Subcutaneous preadipocyte (primary cell): ENCODE results near the gene MYLK. TPM values are rescaled to one million over a fixed set of nuclear protein-coding genes. Genes with fewer than 3 reads are reported as not detected.

ENCODE experiments used
- small RNA-seq: library from RNA; depleted of rRNA; stranded (forward); fragments of <200 nt; gene quantifications from one replicate; pipeline ENCODE3, GENCODE V24; 2012
- total RNA-seq: library from RNA; depleted of rRNA; stranded (reverse); fragments of >200 nt; gene quantifications from 2 replicates; pipeline ENCODE4 v1.2.3, GENCODE V29; 2012

Gene MYLK
- 6.2 and 6.8 TPM in 2 replicates for total RNA-seq

GRCh38 chr3:123884203-123884831 lies at the start of gene MYLK:
Gene MYLK (minus strand): TSS chr3:123884332. CDS start chr3:123793841, 90,491 bp downstream.

GRCh38 chr3:123584988-123585937 lies 298.9 kb downstream of the MYLK start, which contains the start of gene HACD2:
Gene HACD2 (minus strand): TSS chr3:123585053. CDS start chr3:123585027, 26 bp downstream.

Small RNAs within 50 kb of the gene (small RNA-seq; reads per million reads assigned to genes)
- not detected for gene RF00392

Other genes starting within 250 kb of the MYLK start
- gene CCDC14, start 76.9 kb upstream of the MYLK start, total RNA-seq, result 19.1 and 34.6 TPM in 2 replicates
- not detected in 2 replicates for gene ROPN1, start 107.8 kb upstream of the MYLK start, total RNA-seq
- 0.37 and 0.39 TPM in 2 replicates for gene KALRN, start 149.0 kb upstream of the MYLK start, total RNA-seq